K562 (cell line): ENCODE measurements around the gene FSCN2. TPM values are rescaled to one million over a fixed set of nuclear protein-coding genes. Genes with fewer than 3 reads are reported as not detected.

Experiments used
- ATAC-seq: fragments of 200-7000 bp; cut with Tn5 transposase; 3 replicates; pipeline ENCODE4 v1.9.1; 2020; ENCODE audit warnings: moderate library complexity
- BruUV-seq: library from RNA; stranded (reverse); fragments of 400-500 nt; replicated peaks from 2 replicates; lab custom pipeline; 2021; lab: Mats Ljungman, UMichigan
- CTCF ChIA-PET: fragments of 300-600 bp; formaldehyde crosslinking; extraction: SDS; loops from one replicate; lab custom pipeline; 2021; ENCODE audit warnings: low intra/inter-chr PET ratio; lab: Yijun Ruan, JAX
- POLR2A ChIA-PET: fragments of 300-600, 350-650 bp; sonication (Branson Sonifier 250); formaldehyde crosslinking; extraction: SDS; loops from one replicate; lab custom pipeline; 2021; ENCODE audit warnings: antibody characterized with exemption, inconsistent platforms; lab: Yijun Ruan, JAX
- DNase-seq, 4 experiments: peaks; one replicate each; pipeline versions ENCODE4 v3.0.0 to v3.0.0-alpha.2; 2011 to 2018; ENCODE audit warnings: low spot score in 3 of 4, mixed read lengths in 3 of 4; ENCODE audit errors: extremely low read depth in 1 of 4
- FAIRE-seq: peaks from 2 replicates; lab custom pipeline; 2011; peaks lifted over from hg19 to GRCh38; lab: Jason Lieb, UNC
- H2AFZ ChIP-seq: 2 replicates; pipeline ENCODE4 v1.6.0; 2011; ENCODE audit warnings: low read depth, low read length, control low read depth, inconsistent platforms
- H3K27ac ChIP-seq: fragments of 200-600 bp; 3 replicates; pipeline ENCODE4 v1.8.0; 2011; ENCODE audit warnings: low read depth, mild to moderate bottlenecking, control low read depth, inconsistent platforms, low read length, moderate library complexity, mixed read lengths; ENCODE audit errors: extremely low read depth
- H3K27me3 ChIP-seq, 2 experiments: fragments of 300-600 bp in 1 of 2; 2 replicates in 1 of 2; 3 replicates in 1 of 2; pipeline versions ENCODE4 v1.6.0 to v1.8.0; 2011; ENCODE audit warnings: inconsistent platforms in 2 of 2, low read length in 2 of 2, mild to moderate bottlenecking in 1 of 2, mixed read lengths in 1 of 2, moderate library complexity in 1 of 2; ENCODE audit not compliant: control insufficient read depth in 2 of 2, insufficient read depth in 2 of 2
- H3K36me3 ChIP-seq: fragments of 300-600 bp; 3 replicates; pipeline ENCODE4 v1.8.0; 2011; ENCODE audit warnings: mild to moderate bottlenecking, low read length, inconsistent platforms; ENCODE audit not compliant: control insufficient read depth, insufficient read depth
- H3K4me1 ChIP-seq, 2 experiments: fragments of 200-600 bp in 1 of 2; replicated peaks in 1 of 2; 2 replicates in 1 of 2; 3 replicates in 1 of 2; pipeline versions ENCODE4 v1.5.1 to v1.8.0; 2011; ENCODE audit warnings: inconsistent platforms in 2 of 2, low read length in 2 of 2, mild to moderate bottlenecking in 1 of 2, mixed read lengths in 1 of 2, moderate library complexity in 1 of 2; ENCODE audit not compliant: control insufficient read depth in 2 of 2, insufficient read depth in 2 of 2
- H3K4me2 ChIP-seq: 2 replicates; pipeline ENCODE4 v1.6.1; 2011; ENCODE audit warnings: low read length, control low read depth, inconsistent platforms, mixed read lengths; ENCODE audit not compliant: insufficient read depth
- H3K4me3 ChIP-seq: fragments of 200-600 bp; sonication (generic), shearing (Covaris generic); 2 replicates; pipeline ENCODE4 v1.5.1; 2016; ENCODE audit warnings: control low read depth, inconsistent platforms
- H3K79me2 ChIP-seq: fragments of 200-600 bp; 3 replicates; pipeline ENCODE4 v1.8.0; 2011; ENCODE audit warnings: low read length, inconsistent platforms; ENCODE audit not compliant: control insufficient read depth, insufficient read depth
- H3K9ac ChIP-seq, 2 experiments: 2 replicates each; pipeline versions ENCODE4 v1.6.0 to v1.6.1; 2011; ENCODE audit warnings: low read depth in 2 of 2, low read length in 2 of 2, control low read depth in 1 of 2, inconsistent platforms in 1 of 2, mild to moderate bottlenecking in 1 of 2, mixed read lengths in 1 of 2; ENCODE audit not compliant: insufficient read depth in 1 of 2
- H3K9me1 ChIP-seq: one replicate; pipeline ENCODE4 v1.6.0; 2011; ENCODE audit warnings: inconsistent platforms, mild to moderate bottlenecking, low read length, moderate library complexity; ENCODE audit not compliant: control insufficient read depth, insufficient read depth
- H3K9me3 ChIP-seq: replicated peaks from 2 replicates; pipeline ENCODE4 v1.5.1; 2011; ENCODE audit warnings: low read depth, low read length, inconsistent platforms; ENCODE audit not compliant: control insufficient read depth, insufficient read depth
- H4K20me1 ChIP-seq: replicated peaks from 2 replicates; pipeline ENCODE4 v1.6.1; 2011; ENCODE audit warnings: low read length, inconsistent platforms, mixed read lengths; ENCODE audit not compliant: control insufficient read depth, insufficient read depth
- HDAC3 ChIP-seq: fragments of 450-650 bp; IDR thresholded peaks from 2 replicates; pipeline ENCODE4 v1.6.1; 2018; ENCODE audit warnings: borderline replicate concordance, mild to moderate bottlenecking, moderate library complexity; ENCODE audit not compliant: partially characterized antibody
- JUND ChIP-seq, 2 experiments: IDR thresholded peaks; 2 replicates in 1 of 2; 3 replicates in 1 of 2; pipeline ENCODE4 v1.6.1; 2011; ENCODE audit warnings: borderline replicate concordance in 2 of 2, low read depth in 2 of 2, low read length in 2 of 2, improper control_type of control experiment in 1 of 2, missing biosample characterization in 1 of 2, missing genetic modification characterization in 1 of 2, missing genetic modification reagents in 1 of 2
- MAFK ChIP-seq: IDR thresholded peaks from 2 replicates; pipeline ENCODE4 v1.6.1; 2011; ENCODE audit warnings: low read length, improper control_type of control experiment
- MYC ChIP-seq, 2 experiments: fragments of 250-450 bp in 1 of 2; sonication (Bioruptor Pico) in 1 of 2; IDR thresholded peaks; 2 replicates each; pipeline versions ENCODE4 v1.5.1 to v1.6.1; 2012 to 2021; ENCODE audit warnings: low read depth in 2 of 2, borderline replicate concordance in 1 of 2, improper control_type of control experiment in 1 of 2, low read length in 1 of 2, mild to moderate bottlenecking in 1 of 2, moderate library complexity in 1 of 2
- PTBP1 ChIP-seq: fragments of 200-400 bp; formaldehyde crosslinking; IDR thresholded peaks from 2 replicates; pipeline ENCODE4 v1.6.1; 2017; ENCODE audit warnings: low read depth, low read length
- RB1 ChIP-seq: fragments of 450-650 bp; IDR thresholded peaks from 2 replicates; pipeline ENCODE4 v1.6.1; 2017; ENCODE audit warnings: low read depth, mild to moderate bottlenecking
- SMC3 ChIP-seq: conservative IDR thresholded peaks from 2 replicates; pipeline ENCODE4 v1.6.1; 2011; ENCODE audit warnings: low read depth, low read length, improper control_type of control experiment; ENCODE audit not compliant: insufficient read depth
- SPI1 ChIP-seq: IDR thresholded peaks from 2 replicates; pipeline ENCODE4 v1.6.1; 2011; ENCODE audit warnings: low read depth, low read length, control low read depth, borderline replicate concordance
- STAG1 ChIP-seq: sonication (generic); formaldehyde crosslinking; IDR thresholded peaks from 2 replicates; pipeline ENCODE4 v1.5.0; 2020; ENCODE audit warnings: missing genetic modification reagents, borderline replicate concordance
- TEAD1 ChIP-seq, 2 experiments: fragments of 450-650 bp in 1 of 2; sonication (generic) in 1 of 2; formaldehyde crosslinking; IDR thresholded peaks; 2 replicates each; pipeline versions ENCODE4 v1.4.0 to v1.8.0; 2020 to 2022; ENCODE audit warnings: mild to moderate bottlenecking in 2 of 2, missing genetic modification reagents in 1 of 2
- ZBTB7A ChIP-seq: IDR thresholded peaks from 2 replicates; pipeline ENCODE4 v1.6.1; 2011; ENCODE audit warnings: low read depth, mild to moderate bottlenecking, low read length, moderate library complexity, borderline replicate concordance; ENCODE audit not compliant: control insufficient read depth
- WGBS: fragments of 100-300 bp; shearing (Covaris generic); methylation state at CpG from one replicate; pipeline ENCODE4 v1.1.6; 2016; ENCODE audit warnings: low coverage, mixed read lengths; ENCODE audit not compliant: insufficient coverage; ENCODE audit errors: missing lambda C conversion rate; 5-methylcytosine and 5-hydroxymethylcytosine counted together
- in situ Hi-C: fragments of 300-500 bp; cut with MboI; formaldehyde crosslinking; loops from 4 replicates; pipeline ENCODE4 v1.15.0; 2018; ENCODE audit warnings: inconsistent platforms, mixed read lengths
- intact Hi-C: fragments of 100-400 bp; cut with micrococcal nuclease; formaldehyde crosslinking; loops from 2 replicates; pipeline ENCODE4 v1.14.2; 2022
- polyA plus RNA-seq, 8 experiments: library from polyadenylated mRNA; depleted of rRNA in 4 of 8; stranded (reverse) in 5 of 8; unstranded in 3 of 8; fragments of >200 nt; fragmentation: Nextera tagmentation in 2 of 8; fragmentation: Illumina TruSeq in 1 of 8; extraction: Ambion mirVana in 2 of 8; extraction: Trizol in 1 of 8; gene quantifications; 2 replicates each; pipeline versions ENCODE4 v1.2.1 to v1.2.3, GENCODE V29; 2011 to 2014; ENCODE audit warnings: inconsistent platforms in 1 of 8, missing spikeins in 1 of 8
- total RNA-seq, 7 experiments: library from RNA; depleted of rRNA in 6 of 7; stranded (reverse); fragments of >200 nt in 6 of 7; fragmentation: Illumina TruSeq in 2 of 7; extraction: Trizol in 2 of 7; gene quantifications; 2 replicates each; pipeline versions ENCODE4 v1.2.1 to v1.2.3, GENCODE V29; 2011 to 2021; ENCODE audit warnings: low replicate concordance in 1 of 7
- TF ChIP-seq, protein P1 (sequence below), 3 experiments: IDR thresholded peaks in 2 of 3; conservative IDR thresholded peaks in 1 of 3; 2 replicates each; pipeline ENCODE4 v1.5.1; 2011 to 2012; ENCODE audit warnings: low read length in 3 of 3, mild to moderate bottlenecking in 3 of 3, control low read depth in 2 of 3, improper control_type of control experiment in 1 of 3, inconsistent platforms in 1 of 3, low read depth in 1 of 3, mixed read lengths in 1 of 3, moderate library complexity in 1 of 3; ENCODE audit not compliant: insufficient read depth in 2 of 3
- TF ChIP-seq, protein P2 (sequence below), 2 experiments: fragments of 450-650 bp; IDR thresholded peaks; 2 replicates each; pipeline ENCODE4 v1.6.1; 2016

Gene FSCN2
- total and polyA plus RNA-seq, 9 of the 15 experiments (the other 6 are each of a cell fraction or from before 2014, with no cell fraction given), result 0.08 TPM; not detected in 8

DNA sequence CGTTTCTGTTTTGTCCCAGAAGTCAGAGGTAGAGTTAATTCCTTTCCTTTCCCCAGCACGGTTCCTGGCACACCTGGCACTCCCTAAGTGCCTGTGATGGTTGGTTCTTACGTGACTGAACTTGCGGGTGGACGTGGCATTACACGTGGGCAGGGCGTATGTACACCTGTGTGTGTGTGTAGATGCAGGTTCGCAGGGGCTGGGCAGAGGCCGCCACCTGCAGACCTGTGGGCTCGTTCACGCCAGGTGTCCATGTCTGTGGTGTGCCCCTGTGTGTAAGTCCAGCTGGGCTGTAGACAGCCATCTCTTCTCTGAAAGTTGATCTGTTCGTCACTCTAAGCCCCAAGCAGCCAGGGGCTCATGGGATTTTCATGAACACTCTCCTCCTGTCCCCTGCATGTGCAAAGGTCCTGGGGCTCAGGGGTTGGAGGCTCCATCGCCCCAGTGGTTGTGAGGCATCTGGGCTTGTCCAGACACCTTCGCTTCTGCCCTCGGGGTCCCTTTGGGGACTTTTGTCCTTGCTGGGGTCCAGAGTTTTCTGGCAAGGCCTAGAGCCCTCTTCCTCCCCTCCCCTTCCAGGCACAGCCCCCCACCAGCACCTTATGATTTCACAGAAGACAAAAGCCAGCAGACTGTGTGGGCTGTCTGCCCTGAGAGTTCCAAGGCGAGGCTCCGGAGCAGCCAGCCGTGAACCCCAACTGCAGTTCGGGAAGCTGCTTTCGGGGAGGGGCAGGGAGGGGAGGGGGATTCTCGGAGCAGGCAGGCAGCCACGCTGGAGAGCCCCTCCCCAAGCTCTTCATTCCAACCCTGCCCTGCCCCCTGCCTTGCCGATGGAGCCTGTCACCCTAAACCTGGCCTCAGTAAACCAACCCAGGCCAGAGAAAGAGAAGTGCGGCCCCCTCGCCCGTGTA, 5.4 kb upstream of the FSCN2 start:
- FAIRE-seq (no peak), ATAC-seq (peak; percentile 61)
- CTCF ChIA-PET, result interaction anchor here (2.3 kb wide), 1 partner anchor 270 kb away, joined by 9 read pairs; no protein-coding TSS in a partner anchor
- peak; percentile 24; the same call in 1 of the 2 replicates for TF ChIP-seq MYC (IDR thresholded peaks at IDR 0.05; ENCODE audit: low read depth, low read length)
- no peak for TF ChIP-seq MYC (CRISPR knock-in tag; IDR thresholded peaks at IDR 0.05; ENCODE audit: borderline replicate concordance, low read depth)
- TF ChIP-seq, protein P1, sequence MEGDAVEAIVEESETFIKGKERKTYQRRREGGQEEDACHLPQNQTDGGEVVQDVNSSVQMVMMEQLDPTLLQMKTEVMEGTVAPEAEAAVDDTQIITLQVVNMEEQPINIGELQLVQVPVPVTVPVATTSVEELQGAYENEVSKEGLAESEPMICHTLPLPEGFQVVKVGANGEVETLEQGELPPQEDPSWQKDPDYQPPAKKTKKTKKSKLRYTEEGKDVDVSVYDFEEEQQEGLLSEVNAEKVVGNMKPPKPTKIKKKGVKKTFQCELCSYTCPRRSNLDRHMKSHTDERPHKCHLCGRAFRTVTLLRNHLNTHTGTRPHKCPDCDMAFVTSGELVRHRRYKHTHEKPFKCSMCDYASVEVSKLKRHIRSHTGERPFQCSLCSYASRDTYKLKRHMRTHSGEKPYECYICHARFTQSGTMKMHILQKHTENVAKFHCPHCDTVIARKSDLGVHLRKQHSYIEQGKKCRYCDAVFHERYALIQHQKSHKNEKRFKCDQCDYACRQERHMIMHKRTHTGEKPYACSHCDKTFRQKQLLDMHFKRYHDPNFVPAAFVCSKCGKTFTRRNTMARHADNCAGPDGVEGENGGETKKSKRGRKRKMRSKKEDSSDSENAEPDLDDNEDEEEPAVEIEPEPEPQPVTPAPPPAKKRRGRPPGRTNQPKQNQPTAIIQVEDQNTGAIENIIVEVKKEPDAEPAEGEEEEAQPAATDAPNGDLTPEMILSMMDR (IDR thresholded peaks at IDR 0.05 in 2 of 3, conservative IDR thresholded peaks at IDR 0.05 in 1 of 3; ENCODE audit: insufficient read depth in 2 of 3, low read depth in 1 of 3, low read length in 3 of 3), result peak; percentile 59 to 93 (median 67)
- 0 out of 2 replicates have a peak, but pooled peaks have one; percentile 4 for TF ChIP-seq JUND (IDR thresholded peaks at IDR 0.05; ENCODE audit: borderline replicate concordance, low read depth, low read length)
- TF ChIP-seq JUND (tag; IDR thresholded peaks at IDR 0.05; ENCODE audit: borderline replicate concordance, low read depth, low read length), result no peak
- TF ChIP-seq SMC3, result 0 out of 2 replicates have a peak, but pooled peaks have one; percentile 26
- TF ChIP-seq TEAD1 (CRISPR knock-in tag; IDR thresholded peaks at IDR 0.05), result peak in 1 of 2 experiments; percentile 54; a peak in 1 of 4 replicates
- TF ChIP-seq, protein P2, sequence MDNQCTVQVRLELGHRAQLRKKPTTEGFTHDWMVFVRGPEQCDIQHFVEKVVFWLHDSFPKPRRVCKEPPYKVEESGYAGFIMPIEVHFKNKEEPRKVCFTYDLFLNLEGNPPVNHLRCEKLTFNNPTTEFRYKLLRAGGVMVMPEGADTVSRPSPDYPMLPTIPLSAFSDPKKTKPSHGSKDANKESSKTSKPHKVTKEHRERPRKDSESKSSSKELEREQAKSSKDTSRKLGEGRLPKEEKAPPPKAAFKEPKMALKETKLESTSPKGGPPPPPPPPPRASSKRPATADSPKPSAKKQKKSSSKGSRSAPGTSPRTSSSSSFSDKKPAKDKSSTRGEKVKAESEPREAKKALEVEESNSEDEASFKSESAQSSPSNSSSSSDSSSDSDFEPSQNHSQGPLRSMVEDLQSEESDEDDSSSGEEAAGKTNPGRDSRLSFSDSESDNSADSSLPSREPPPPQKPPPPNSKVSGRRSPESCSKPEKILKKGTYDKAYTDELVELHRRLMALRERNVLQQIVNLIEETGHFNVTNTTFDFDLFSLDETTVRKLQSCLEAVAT (IDR thresholded peaks at IDR 0.05), result no peak
- TF ChIP-seq PTBP1, result 0 out of 2 replicates have a peak, but pooled peaks have one; percentile 16
- peak; percentile 52; the same call in 1 of the 2 replicates for TF ChIP-seq ZBTB7A
- peak; percentile 16; the same call in 1 of the 2 replicates for TF ChIP-seq RB1
- TF ChIP-seq STAG1 (CRISPR knock-in tag), result peak; percentile 21; the same call in 1 of the 2 replicates
- TF ChIP-seq HDAC3, result no peak
- peak; percentile 56; the same call in 1 of the 2 replicates for TF ChIP-seq SPI1
- TF ChIP-seq MAFK, result no peak

More for the DNA sequence above, 5.4 kb upstream of the FSCN2 start:
- WGBS, result 54% methylated on average over 22 of the region's 26 CpGs
- Histone ChIP-seq H3K9me1 (no peaks in the 10 kb centered on the region), H3K4me2 (no peak overlapping the region), H3K9me3 (no peaks in the 10 kb centered on the region), H3K27ac (no peak overlapping the region), H3K4me3 (no peak overlapping the region), H3K79me2 (no peaks in the 10 kb centered on the region), H3K4me1 (peaks cover 5 to 68% of the 10 kb centered on the region in 2 experiments; a peak in 4 of 5 replicates), H3K27me3 (peaks cover 0 to 31% of the 10 kb centered on the region in 2 experiments; a peak in 3 of 5 replicates), H3K9ac (peak overlapping the region in 1 of 2 experiments; percentile 78; a peak in 2 of 4 replicates), H4K20me1 (no peaks in the 10 kb centered on the region), H2AFZ (0 out of 2 replicates have a peak overlapping the region, but pooled peaks have one; percentile 3), H3K36me3 (no peaks in the 10 kb centered on the region)
- peak; percentile 56 to 71 (median 63) for DNase-seq
- in situ Hi-C loops (no loop called here), intact Hi-C loops (loop anchor here (5.0 kb wide), 1 partner anchor 40 kb away; no protein-coding TSS in a partner anchor)
- BruUV-seq, result no TSS peak
- POLR2A ChIA-PET, result interaction anchor here (0.6 to 1.6 kb wide), 5 partner anchors 10 to 356 kb away, joined by 3 to 6 read pairs (median 4); partner anchors contain the start of gene ACTG1
